AG04450 (cell line): ENCODE results near the gene WDR5. TPM values are rescaled to one million over a fixed set of nuclear protein-coding genes. Genes with fewer than 3 reads are reported as not detected.

Source experiments
- CTCF ChIA-PET: fragments of 300-600, 350-600 bp; formaldehyde crosslinking; extraction: SDS; loops from one replicate; lab custom pipeline; 2022; ENCODE audit warnings: antibody characterized with exemption, inconsistent platforms; lab: Charles Lee
- POLR2A ChIA-PET: fragments of 350-600 bp; formaldehyde crosslinking; extraction: SDS; loops from one replicate; lab custom pipeline; 2021; ENCODE audit warnings: antibody characterized with exemption, inconsistent platforms; lab: Yijun Ruan, JAX
- DNase-seq: peaks from one replicate; pipeline ENCODE4 v3.0.0-alpha.2; 2011; ENCODE audit warnings: low read depth, low spot score
- H3K27ac ChIP-seq: one replicate; pipeline ENCODE4 v1.5.1; 2012; ENCODE audit warnings: low read depth, low read length, control low read depth
- H3K27me3 ChIP-seq: one replicate; pipeline ENCODE4 v1.6.0; 2012; ENCODE audit warnings: low read length; ENCODE audit not compliant: control insufficient read depth, insufficient read depth
- H3K4me3 ChIP-seq: 2 replicates; pipeline ENCODE4 v1.5.1; 2011; ENCODE audit warnings: mild to moderate bottlenecking, low read depth, low read length, control low read depth
- H3K9me3 ChIP-seq: 2 replicates; pipeline ENCODE4 v1.5.1; 2012; ENCODE audit warnings: low read length; ENCODE audit not compliant: control insufficient read depth, insufficient read depth
- polyA minus RNA-seq: library from RNA; depleted of rRNA, polyadenylated mRNA; stranded (reverse); fragments of >200 nt; gene quantifications from 2 replicates; pipeline ENCODE4 v1.2.3, GENCODE V29; 2011; rRNA and poly(A)+ RNA removed
- polyA plus RNA-seq: library from polyadenylated mRNA; depleted of rRNA; stranded (reverse); fragments of >200 nt; gene quantifications from 2 replicates; pipeline ENCODE4 v1.2.3, GENCODE V29; 2011; rRNA removed
- TF ChIP-seq, protein P1 (sequence below): IDR thresholded peaks from 2 replicates; pipeline ENCODE4 v1.5.1; 2011; ENCODE audit warnings: low read depth, low read length, control low read depth, inconsistent platforms

Gene WDR5
- 22.3 and 22.7 TPM in 2 replicates for polyA plus RNA-seq
- polyA minus RNA-seq, result 13.6 TPM in 2 replicates

DNA sequence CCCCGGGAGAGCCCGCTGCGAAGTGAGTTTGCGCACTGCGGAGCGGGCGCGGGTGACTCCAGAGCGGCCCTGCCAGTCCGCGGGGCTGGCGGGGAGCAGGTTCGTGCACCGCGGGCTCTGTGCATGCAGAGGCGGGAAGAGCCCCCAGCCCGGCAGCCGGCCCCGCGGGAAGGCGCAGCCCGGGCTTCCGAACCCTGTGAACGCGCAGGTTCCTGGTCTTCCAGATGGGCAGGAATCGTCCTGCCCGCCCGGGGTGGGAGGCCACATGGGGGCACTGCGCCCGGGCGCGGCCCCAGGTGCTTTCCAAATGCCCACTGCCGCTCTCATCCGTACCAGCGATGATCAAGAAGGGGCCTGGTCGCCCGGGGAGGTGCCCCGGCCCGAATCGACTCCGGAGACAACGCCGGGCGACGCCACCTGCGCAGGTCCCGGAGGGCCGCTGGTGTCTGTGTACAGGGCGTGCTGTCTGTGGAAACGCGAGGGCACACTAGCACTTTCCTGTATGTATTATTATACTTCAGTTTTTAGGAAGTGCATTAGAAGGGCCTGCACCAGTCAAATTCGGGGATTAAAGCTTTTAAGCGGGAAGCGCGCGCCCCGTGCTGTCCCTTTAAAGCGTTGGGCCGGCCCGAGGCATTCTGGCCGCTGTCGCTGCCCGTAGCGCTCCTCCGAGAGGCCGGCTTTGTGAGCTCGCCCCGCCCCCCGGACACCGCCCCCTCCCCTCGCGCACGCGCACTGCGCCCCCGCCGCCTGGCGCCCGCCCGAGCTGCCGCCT lies at the start of gene WDR5:
WDR5 (plus strand) TSS at position 740 of the 775 bp plus-strand sequence. CDS start 3,796 bp downstream, outside the sequence.
- Histone ChIP-seq H3K4me3 (peak within 1 kb of the TSS; percentile 96), H3K27me3 (no peaks in the 10 kb centered on the region), H3K27ac (no peak within 1 kb of the TSS), H3K9me3 (peaks cover 3% of the 10 kb centered on the region; the same call in 1 of the 2 replicates)
- POLR2A ChIA-PET, result interaction anchor here (0.7 to 1.1 kb wide), 2 partner anchors 110 to 764 kb away, joined by 3 to 9 read pairs; partner anchors contain the start of gene BRD3OS
- TF ChIP-seq, protein P1, sequence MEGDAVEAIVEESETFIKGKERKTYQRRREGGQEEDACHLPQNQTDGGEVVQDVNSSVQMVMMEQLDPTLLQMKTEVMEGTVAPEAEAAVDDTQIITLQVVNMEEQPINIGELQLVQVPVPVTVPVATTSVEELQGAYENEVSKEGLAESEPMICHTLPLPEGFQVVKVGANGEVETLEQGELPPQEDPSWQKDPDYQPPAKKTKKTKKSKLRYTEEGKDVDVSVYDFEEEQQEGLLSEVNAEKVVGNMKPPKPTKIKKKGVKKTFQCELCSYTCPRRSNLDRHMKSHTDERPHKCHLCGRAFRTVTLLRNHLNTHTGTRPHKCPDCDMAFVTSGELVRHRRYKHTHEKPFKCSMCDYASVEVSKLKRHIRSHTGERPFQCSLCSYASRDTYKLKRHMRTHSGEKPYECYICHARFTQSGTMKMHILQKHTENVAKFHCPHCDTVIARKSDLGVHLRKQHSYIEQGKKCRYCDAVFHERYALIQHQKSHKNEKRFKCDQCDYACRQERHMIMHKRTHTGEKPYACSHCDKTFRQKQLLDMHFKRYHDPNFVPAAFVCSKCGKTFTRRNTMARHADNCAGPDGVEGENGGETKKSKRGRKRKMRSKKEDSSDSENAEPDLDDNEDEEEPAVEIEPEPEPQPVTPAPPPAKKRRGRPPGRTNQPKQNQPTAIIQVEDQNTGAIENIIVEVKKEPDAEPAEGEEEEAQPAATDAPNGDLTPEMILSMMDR, result peak; percentile 14; the same call in 1 of the 2 replicates
- DNase-seq, result peak; percentile 63
- CTCF ChIA-PET, result interaction anchor here (1.3 kb wide), 1 partner anchor 353 kb away, joined by 5 read pairs; no protein-coding TSS in a partner anchor

DNA sequence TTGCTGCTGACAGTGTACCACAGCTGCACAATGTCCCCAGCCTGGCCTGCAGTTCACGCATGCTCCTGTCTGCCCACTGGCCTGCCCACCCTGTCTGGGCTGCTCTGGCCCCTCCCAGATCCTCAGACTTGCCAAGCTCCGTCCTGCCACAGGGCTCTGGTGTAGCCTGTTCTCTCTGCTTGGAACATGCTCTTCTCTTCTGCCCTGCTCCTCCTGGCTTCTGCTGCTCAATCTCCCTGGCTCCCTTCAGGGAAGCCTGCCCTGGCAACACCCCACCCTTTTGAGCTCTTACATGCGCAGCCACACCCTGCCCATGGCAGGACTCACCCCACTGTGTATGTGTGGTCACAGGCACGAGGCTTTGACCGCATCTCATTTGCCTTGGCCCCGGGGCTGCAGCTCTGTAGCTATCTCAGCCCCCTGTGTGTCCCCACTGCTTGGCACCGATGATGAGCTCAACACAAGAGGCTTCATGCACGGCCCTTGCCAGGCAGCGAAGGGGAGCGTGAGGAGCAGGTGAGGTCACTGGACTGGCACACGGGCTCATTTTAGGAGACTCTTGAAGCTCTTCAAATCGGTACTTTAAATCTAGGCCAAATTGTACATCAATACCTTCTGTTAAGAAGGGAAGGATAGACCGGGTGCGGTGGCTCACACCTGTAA lies 47.7 kb upstream of the WDR5 start:
- Histone ChIP-seq H3K27ac (no peak overlapping the region), H3K4me3 (no peak overlapping the region), H3K9me3 (peaks cover 3% of the 10 kb centered on the region), H3K27me3 (peaks cover 12% of the 10 kb centered on the region)
- DNase-seq, result no peak
- ChIA-PET POLR2A (no interaction called here), CTCF (no interaction called here)
- TF ChIP-seq, protein P1, result no peak

DNA sequence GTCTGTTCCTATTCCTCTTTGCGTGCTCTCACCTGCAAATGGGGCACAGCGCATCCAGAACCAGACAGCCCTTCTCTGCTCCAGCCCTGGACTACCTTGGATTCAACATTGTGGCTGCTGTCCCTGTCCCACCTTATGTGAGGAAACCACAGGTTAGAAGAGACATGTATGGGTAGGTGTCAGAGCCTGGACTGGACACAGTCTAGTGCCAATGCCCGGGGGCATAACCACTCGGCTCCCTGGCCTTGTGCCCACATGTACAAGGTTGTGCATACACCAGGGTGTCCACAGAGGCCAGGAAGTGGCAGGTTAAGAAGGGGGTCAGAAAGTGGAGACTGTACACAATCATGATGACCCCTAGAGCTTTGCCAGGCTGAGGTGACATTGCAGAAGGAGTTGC lies 45.9 kb upstream of the WDR5 start:
- H3K27me3 ChIP-seq, result peaks cover 17% of the 10 kb centered on the region
- TF ChIP-seq, protein P1, result no peak
- no peak for DNase-seq
- ChIA-PET CTCF (no interaction called here), POLR2A (no interaction called here)
- H3K9me3 ChIP-seq, result peaks cover 3% of the 10 kb centered on the region
- no peak overlapping the region for H3K4me3 ChIP-seq
- no peak overlapping the region for H3K27ac ChIP-seq

DNA sequence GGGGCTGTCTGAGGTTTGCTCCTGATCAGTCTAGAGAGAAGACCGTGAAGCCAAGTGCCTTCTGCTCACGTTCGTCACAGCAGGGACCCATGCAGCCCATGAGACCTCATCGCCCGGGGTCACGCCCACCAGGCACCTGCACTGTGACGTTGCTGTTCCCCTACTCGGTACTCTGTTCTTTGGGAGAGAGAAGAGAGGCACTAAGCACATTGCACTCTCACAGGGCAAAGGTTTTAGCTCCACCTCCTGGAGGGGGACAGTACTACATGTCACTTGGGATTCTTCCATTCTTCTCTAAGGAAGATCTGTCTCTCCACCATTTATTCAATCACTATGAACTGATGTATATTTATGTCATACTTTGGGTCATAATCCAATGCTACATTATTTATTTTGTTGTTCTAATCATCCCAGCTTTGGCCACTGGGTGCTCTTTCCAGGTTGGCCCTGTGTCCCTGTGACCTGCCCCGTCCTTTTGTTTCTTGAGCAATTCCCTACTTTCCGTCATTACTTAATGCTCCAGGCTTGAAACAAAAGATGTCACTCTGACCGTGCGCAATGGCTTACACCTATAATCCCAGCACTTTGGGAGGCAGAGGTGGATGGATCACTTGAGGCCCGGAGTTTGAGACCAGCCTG lies 36.6 kb upstream of the WDR5 start:
- ChIA-PET POLR2A (no interaction called here), CTCF (no interaction called here)
- TF ChIP-seq, protein P1, result peak; percentile 67
- H3K4me3 ChIP-seq, result no peak overlapping the region
- peaks cover 8% of the 10 kb centered on the region; the same call in 1 of the 2 replicates for H3K9me3 ChIP-seq
- peaks cover 15% of the 10 kb centered on the region for H3K27me3 ChIP-seq
- no peak overlapping the region for H3K27ac ChIP-seq
- DNase-seq, result no peak
